ENCODE measurements around the gene IL37.
A peak's percentile ranks its signal among the peaks of the same experiment; 100 is the strongest.

The IL37 gene, protein sequence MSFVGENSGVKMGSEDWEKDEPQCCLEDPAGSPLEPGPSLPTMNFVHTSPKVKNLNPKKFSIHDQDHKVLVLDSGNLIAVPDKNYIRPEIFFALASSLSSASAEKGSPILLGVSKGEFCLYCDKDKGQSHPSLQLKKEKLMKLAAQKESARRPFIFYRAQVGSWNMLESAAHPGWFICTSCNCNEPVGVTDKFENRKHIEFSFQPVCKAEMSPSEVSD

DNA sequence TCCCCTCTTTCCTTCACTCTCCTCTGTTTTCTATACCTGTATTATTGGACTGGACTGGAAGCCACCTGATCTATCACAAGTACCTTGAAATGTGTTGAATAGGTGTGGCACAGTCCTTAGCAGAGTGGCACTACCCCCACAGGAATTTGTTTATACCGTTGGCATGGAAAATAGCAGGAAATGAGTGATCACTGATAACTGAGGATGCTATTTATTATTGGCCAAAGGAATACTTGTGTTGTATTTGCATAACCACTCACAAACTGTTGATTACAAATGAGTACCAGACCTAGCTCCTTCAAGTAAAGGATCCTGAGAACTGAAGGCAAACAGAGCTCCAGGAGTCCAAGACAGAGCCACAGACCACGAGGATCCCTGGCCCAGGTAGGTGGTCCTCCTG lies at the start of gene IL37:
IL37 (plus strand) TSS at position 301 of the 400 bp plus-strand sequence. CDS start 1,848 bp downstream, outside the sequence.
- no peak for TF ChIP-seq SUZ12 (IDR thresholded peaks at IDR 0.05)
- TF ChIP-seq LEF1 (IDR thresholded peaks at IDR 0.05; ENCODE audit: borderline replicate concordance) = no peak
- no peak for TF ChIP-seq CTBP1 (IDR thresholded peaks at IDR 0.05; ENCODE audit: borderline replicate concordance)
- no peak for TF ChIP-seq PKNOX1 (IDR thresholded peaks at IDR 0.05)
- TF ChIP-seq FOXK2 (IDR thresholded peaks at IDR 0.05) = no peak
- TF ChIP-seq FOXM1 (IDR thresholded peaks at IDR 0.05; ENCODE audit: borderline replicate concordance) = no peak
- ChIA-PET CTCF (interaction anchor here (1.0 kb wide), 2 partner anchors 26 to 31 kb away, joined by 3 to 4 read pairs; no protein-coding TSS in a partner anchor), POLR2A (no interaction called here)
- DNase-seq (ENCODE audit: extremely low spot score) = no peak

GRCh38 chr2:112864072-112864471 lies 46.9 kb upstream of the IL37 start:
- CTCF ChIA-PET = no interaction called here
- no peak for TF ChIP-seq PKNOX1 (IDR thresholded peaks at IDR 0.05)
- no peak for TF ChIP-seq FOXK2 (IDR thresholded peaks at IDR 0.05)
- no peak for TF ChIP-seq ELF4 (IDR thresholded peaks at IDR 0.05)
- TF ChIP-seq SP1 (IDR thresholded peaks at IDR 0.05) = no peak
- TF ChIP-seq FOXM1 (IDR thresholded peaks at IDR 0.05; ENCODE audit: borderline replicate concordance) = no peak
- TF ChIP-seq L3MBTL2 (conservative IDR thresholded peaks at IDR 0.05) = no peak
- TF ChIP-seq NFRKB (IDR thresholded peaks at IDR 0.05) = no peak
- TF ChIP-seq TARDBP (IDR thresholded peaks at IDR 0.05) = no peak
- no peak for TF ChIP-seq LEF1 (IDR thresholded peaks at IDR 0.05; ENCODE audit: borderline replicate concordance)
- TF ChIP-seq ARNT (IDR thresholded peaks at IDR 0.05) = no peak
- no peak for TF ChIP-seq SUZ12 (IDR thresholded peaks at IDR 0.05)
- TF ChIP-seq CTBP1 (IDR thresholded peaks at IDR 0.05; ENCODE audit: borderline replicate concordance) = no peak
- no peak for TF ChIP-seq HDGF (IDR thresholded peaks at IDR 0.05; ENCODE audit: borderline replicate concordance)
- no peak for TF ChIP-seq FOXA1 (IDR thresholded peaks at IDR 0.05)
- no peak for DNase-seq (ENCODE audit: extremely low spot score)
- POLR2A ChIA-PET = no interaction called here

GRCh38 chr2:112866128-112866835 lies 44.7 kb upstream of the IL37 start:
- POLR2A ChIA-PET = no interaction called here
- no peak for DNase-seq (ENCODE audit: extremely low spot score)
- CTCF ChIA-PET = no interaction called here
- TF ChIP-seq FOXM1 (IDR thresholded peaks at IDR 0.05; ENCODE audit: borderline replicate concordance) = no peak
- no peak for TF ChIP-seq HDGF (IDR thresholded peaks at IDR 0.05; ENCODE audit: borderline replicate concordance)
- TF ChIP-seq NFRKB (IDR thresholded peaks at IDR 0.05) = no peak
- no peak for TF ChIP-seq L3MBTL2 (conservative IDR thresholded peaks at IDR 0.05)
- no peak for TF ChIP-seq ELF4 (IDR thresholded peaks at IDR 0.05)
- TF ChIP-seq TARDBP (IDR thresholded peaks at IDR 0.05) = no peak
- no peak for TF ChIP-seq ZNF384 (IDR thresholded peaks at IDR 0.05)
- TF ChIP-seq FOXA1 (IDR thresholded peaks at IDR 0.05) = no peak

DNA sequence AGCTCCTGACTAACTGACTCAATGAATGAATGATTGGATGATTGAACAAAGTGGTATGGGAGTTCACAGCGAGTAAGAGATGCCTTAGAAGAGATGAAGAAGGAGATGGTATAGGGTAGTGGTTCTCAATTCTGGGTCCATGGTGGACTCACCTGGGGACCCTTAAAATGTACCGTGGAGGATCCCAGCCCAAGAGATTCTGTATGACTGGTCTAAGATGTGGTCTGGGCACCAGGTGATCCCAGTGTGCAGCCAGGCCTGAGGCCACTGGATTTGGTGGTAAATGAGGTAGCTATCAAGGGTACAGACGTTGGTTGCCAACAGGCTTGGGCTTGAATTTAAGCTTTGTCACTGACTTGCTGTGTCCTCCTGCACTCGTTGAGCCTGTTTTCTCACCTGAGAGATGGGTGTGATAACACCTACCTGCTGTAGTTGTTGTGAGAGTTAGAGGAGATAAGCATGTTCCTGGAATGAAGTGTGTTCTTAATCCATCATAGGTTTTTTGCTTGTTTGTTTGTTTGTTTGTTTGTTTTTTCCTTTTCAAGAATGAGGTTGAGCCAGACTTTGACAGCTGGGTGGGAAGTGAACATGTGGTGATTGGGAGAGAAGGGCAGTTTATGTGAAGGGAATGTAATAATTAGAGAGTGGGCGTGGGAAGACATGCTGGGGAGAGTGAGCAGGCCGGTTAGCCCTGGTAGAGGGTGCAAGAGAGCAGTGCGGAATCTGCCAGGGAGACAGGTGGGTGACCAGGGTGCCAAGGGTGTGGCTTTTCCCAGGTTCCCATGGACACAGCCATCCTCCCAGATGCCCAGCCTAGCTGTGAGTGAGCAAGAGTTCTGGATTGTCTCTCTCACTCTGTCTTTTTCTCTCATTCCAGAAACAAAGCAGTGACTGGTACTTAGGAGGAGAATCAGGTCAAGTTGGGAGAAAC lies 43.0 kb upstream of the IL37 start:
- TF ChIP-seq BHLHE40 (IDR thresholded peaks at IDR 0.05; ENCODE audit: borderline replicate concordance) = no peak
- TF ChIP-seq ELF4 (IDR thresholded peaks at IDR 0.05) = no peak
- no peak for TF ChIP-seq FOXM1 (IDR thresholded peaks at IDR 0.05; ENCODE audit: borderline replicate concordance)
- TF ChIP-seq FOXA1 (IDR thresholded peaks at IDR 0.05) = no peak
- POLR2A ChIA-PET = no interaction called here
- CTCF ChIA-PET = interaction anchor here (0.6 kb wide), 1 partner anchor 34 kb away, joined by 3 read pairs; no protein-coding TSS in a partner anchor
- no peak for DNase-seq (ENCODE audit: extremely low spot score)

DNA sequence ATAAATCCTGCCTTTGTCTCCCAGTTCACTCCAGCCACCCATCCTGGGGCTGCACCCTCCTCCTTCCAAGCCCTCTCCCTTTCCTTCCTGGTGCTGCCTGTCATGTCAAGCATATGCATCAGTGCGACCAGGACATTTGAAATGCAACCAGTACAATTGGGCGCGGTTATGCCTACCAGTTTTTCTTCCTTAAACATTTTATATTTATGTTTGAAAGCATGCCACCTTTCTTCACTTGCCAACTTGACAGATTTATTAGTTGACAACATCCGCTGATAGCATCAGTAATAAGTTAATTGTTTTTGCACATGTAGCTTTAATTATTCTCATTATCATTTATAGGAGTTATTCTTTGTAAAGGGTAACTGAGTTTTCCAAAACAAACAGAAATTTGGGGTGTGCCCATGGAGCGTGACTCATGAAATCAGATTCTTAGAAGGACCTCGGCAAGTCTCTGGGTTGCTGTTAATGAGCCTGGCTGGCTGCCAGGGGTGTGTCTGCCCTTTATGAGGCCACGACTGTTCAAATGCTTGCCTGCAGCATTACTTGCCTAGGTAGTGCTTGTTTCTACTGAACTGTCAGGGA lies 41.6 kb upstream of the IL37 start:
- TF ChIP-seq PKNOX1 (IDR thresholded peaks at IDR 0.05) (peak; percentile 44), L3MBTL2 (conservative IDR thresholded peaks at IDR 0.05) (no peak), NFRKB (IDR thresholded peaks at IDR 0.05) (no peak), HDGF (IDR thresholded peaks at IDR 0.05; ENCODE audit: borderline replicate concordance) (no peak)
- DNase-seq (ENCODE audit: extremely low spot score) = peak; percentile 49
- ChIA-PET CTCF (no interaction called here), POLR2A (no interaction called here)

Measured in HEK293T (cell line).